HG03457 (cell line): ENCODE measurements around the gene TGFBR1.

Experiments
- ATAC-seq: cut with Tn5 transposase; IDR thresholded peaks from one replicate; pipeline ENCODE4 v1.9.1; 2021; ENCODE audit warnings: moderate number of reproducible peaks; ENCODE audit not compliant: unreplicated experiment

The TGFBR1 gene

DNA sequence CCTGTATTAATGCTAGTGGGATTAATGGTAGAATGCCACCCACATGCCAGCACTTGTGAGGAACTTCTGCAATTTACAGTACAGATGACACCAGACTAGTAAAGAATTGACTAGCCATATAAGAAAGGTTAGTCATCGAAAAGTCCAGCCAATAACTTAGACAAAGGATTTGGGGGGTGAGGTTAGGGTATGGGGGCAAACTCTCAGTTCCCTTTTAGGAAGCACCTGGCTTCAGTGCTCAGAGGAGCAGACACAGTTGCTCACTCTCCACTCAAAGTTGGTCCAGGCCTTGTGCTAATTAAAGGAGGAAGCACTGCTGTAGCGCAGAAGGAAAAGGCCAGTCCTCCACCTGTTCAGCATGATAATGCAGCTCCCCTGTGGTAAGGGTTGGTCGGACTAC is 25.2 kb downstream of the TGFBR1 start:
- no peak for ATAC-seq

DNA sequence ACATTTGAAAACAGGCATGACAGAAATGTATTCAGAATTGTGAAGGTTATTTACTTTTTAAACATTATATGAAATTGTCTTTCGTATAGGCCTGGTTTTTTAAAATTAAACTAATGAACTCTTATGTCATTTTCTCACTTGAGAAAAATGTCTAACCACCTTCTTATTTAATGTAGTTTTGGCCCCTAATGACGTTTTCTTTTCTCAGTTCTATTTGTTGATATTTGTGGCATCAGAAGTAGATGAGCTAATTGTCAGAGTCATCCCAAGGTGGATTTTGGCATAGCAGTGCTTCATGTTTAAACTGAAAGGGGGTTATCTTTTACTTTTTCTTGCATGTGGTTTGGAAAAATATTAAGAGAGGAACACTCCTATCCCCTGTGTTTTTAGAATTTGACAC is 28.2 kb downstream of the TGFBR1 start:
- ATAC-seq: no peak

DNA sequence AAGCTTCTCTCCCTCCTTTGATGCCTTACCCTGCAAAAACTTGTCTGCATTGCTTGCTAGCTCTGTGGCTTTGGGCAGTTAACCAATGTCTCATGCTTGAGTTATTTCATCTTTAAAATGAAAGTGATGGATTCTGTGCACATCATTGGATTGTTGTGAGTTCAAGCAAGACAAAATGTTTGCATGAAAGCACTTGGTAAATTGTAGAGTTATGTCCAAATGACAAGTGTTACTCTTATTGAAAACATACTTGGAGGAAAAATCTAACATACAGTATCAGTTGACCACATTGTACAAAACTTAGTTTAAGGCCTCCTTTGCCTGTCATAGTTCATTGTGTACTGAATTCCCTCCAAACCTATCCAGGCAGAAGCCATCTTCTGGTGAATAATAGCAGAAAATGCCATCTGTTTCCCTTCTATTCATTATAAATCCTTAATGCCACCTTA is 30.0 kb downstream of the TGFBR1 start:
- no peak for ATAC-seq

DNA sequence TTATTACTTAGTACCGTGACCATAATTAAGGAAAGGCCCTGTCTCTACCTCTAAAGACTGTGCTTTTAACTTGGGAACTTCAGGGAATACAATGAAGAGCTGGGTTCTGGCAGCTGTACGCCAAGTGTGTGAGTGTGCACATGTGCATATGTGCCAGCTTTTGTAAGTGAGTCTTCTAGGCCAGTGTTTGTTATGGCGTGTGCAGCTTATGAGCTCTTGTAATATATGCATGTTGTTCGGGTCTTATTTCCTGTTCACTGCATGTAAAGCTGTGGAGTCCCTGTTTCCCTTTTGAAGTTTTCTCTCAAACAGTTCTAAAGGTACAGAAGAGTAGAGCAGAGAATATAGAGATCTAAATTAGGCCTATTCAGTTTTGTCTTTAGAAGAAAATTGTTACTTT is 30.5 kb downstream of the TGFBR1 start:
- no peak for ATAC-seq

DNA sequence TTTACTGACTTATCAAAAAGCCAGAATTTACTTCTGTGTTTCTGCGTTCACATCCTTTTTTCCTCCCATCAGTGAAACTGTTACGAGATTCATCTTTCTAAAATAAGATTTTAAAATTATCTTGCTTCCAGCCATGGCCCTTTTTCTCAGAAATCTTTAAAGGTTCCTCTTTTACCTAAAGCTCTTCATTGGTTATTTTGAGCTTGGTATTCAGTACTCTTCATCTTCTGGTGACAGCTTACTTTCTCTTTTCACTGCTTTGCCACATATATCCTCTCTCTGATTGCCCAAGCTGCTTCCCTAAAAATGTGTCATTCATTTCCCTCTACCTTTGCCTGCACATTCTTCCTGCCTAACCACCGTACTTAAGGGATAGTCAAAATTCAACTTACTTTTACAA is 32.3 kb downstream of the TGFBR1 start:
- no peak for ATAC-seq

DNA sequence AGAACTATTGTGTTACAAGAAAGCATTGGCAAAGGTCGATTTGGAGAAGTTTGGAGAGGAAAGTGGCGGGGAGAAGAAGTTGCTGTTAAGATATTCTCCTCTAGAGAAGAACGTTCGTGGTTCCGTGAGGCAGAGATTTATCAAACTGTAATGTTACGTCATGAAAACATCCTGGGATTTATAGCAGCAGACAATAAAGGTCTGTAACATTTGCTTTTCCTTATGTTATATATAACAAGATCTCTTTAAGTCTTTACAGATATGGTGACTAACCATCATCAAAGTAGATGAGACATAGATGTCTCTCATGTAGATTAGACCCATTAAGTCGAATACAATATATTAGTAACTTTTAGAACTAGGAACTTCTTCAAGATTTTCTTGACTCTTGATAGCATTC is 33.0 kb downstream of the TGFBR1 start:
- no peak for ATAC-seq

DNA sequence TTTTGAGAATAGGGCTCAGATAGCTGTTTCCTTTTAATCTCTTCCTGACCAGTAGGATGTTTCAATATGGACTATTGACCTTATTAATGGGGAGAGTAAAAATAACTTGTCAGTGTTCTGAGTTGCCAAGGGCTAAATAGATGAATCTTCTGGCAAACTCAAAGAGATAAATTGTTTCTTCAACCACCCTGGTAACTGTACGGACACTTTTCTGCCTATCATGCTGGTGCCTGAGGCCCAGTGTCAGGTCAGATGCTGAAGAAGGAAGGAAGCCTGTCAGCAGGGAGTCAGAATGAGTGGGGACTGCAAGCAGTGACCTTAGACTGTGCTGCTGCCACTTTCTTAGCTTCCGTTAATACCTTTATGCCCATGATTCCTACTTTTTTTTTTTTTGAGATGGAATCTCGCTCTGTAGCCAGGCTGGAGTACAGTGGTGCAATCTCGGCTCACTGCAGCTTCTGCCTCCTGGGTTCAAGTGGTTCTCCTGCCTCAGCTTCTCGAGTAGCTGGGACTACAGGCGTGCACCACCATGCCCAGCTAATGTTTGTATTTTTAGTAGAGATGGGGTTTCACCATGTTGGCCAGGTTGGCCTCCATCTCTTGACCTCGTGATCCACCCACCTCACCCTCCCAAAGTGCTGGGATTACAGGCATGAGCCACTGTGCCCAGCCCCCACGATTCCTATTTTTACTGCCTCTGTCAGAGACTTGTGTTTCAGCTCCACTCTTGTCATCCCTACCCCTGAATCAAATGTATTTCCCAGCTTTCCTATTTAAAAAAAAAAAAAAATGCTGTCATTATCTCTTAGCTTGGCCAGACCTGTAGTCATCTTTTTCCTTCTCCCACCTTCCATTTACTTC is 33.7 kb downstream of the TGFBR1 start:
- no peak for ATAC-seq

DNA sequence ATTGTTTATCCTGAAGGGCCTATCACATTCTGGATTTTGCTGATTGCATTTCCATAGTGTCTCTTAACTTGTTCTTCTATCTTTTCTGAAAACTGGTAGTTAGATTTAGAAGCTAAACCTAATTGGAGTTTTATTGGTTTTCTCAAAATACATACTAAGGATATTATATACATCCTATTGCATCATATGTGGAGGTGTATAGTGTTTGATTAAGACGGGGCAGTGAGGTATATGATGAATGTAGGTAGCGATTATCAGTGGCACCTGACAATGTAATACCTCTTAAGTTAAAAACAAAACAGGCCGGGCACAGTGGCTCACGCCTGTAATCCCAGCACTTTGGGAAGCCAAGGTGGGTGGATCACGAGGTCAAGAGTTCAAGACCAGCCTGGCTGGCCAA is 35.0 kb downstream of the TGFBR1 start:
- ATAC-seq: no peak

DNA sequence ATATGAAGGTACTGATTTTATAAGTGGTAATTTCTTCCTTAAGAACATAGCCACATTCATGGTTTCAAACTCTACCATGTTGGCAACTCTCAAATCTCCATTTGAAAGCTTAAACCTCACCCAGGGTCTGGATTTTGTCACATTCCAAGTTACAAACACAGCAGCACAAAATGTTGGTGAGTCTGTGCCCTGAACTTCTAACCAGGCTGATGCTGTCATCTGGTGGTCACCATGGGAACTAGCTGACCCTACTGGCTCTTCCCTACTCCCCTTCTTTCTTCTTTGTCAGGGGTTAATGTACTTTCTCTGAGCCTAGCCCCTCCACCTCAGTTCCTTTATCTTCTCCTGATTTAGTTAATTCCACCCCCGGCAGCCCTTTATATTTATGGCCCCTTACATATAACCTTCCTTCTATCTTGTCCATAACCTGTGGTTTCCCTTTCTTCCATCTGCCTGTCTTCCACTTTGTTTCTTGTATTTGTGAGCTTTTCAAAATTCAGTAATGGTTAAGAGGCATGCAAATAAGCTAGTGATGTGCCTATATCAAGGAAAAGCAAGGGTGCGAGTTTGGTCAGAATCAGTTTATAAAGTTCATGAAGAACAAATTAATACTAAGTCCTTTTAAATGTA is 35.9 kb downstream of the TGFBR1 start:
- ATAC-seq: no peak

DNA sequence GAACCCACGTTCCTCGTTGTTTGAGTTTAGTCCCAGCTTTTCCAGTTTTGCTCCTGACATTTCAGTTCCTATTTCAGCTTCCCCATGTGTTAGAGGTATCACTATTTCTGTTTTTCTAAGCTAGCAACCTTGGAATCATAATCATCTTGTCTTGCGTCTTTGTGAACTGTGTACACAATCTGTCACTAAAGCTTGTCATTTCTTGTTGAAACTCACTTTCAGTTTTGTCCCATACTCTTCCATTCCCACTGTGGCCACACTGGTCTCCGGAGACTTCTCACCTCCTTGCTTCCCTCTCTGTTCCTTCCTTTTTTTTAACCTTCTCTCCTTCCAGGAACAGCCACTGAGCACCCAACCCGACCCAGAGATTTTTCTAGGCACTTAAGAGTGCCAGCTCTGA is 36.9 kb downstream of the TGFBR1 start:
- ATAC-seq: no peak

DNA sequence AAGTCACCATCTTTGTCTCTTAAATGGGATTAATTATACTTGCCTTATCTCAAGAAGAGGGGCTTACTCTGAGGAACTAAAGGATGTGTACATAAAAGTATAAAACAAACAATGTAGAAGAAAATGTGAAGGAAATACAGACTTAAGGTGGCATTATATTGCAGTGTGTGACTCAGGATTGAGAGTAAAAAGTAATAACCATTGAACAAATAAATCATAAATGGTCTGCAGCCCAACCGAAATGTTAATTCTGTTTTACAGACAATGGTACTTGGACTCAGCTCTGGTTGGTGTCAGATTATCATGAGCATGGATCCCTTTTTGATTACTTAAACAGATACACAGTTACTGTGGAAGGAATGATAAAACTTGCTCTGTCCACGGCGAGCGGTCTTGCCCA is 37.4 kb downstream of the TGFBR1 start:
- ATAC-seq: no peak

DNA sequence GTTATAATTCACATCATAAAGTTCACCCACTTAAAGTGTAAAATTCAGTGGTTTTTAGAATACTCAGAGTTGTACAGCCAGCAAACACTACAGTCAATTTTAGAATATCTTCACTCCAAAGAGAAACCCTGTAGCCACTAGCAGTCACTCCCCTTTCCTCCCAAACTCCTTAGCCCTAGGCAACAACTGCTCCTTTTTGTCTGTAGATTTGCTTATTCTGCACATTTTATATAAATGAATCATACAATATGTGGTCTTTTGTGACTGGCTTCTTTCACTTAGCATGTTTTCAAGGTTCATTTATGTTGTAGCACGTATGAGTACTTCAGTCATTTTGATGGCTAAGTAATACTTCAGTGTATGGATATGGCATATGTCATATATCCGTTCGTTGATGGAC is 38.7 kb downstream of the TGFBR1 start:
- ATAC-seq: no peak

DNA sequence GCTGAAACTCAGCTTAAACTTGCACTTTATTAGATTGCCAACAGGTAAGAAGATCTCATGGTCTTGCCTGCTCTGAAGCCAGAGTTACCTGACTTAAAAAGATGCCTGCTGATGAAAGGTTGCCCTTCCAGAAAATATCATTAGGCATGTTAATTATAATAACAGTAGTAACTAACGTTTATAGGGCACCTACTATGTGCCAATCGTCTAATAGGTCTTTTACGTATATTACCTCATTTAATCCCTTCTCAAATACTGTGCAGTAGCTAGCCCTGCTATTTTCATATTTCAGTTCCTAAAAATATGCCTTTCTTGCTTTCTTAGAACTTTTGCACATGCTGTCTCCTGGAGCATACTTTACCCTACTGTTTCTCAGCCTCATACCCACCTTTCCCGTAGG is 40.1 kb downstream of the TGFBR1 start:
- ATAC-seq: no peak

DNA sequence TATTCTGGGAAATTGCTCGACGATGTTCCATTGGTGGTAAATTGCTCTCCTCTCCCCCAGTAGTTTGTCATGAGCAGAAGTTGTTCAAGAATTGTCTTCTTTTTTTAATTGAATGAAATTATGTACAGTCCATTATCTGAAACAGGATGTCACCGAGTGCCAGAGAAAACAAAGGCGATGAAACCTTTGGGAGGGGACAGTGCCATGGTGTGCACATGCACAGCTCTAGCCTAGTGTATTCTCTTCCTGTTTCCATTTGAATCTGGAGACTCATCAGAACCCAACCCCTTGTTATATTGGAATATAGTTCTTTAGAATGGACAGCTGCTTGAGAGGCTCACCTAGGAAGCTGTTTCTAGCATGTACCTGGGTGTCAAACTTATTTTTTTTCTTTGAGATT is 41.7 kb downstream of the TGFBR1 start:
- no peak for ATAC-seq

DNA sequence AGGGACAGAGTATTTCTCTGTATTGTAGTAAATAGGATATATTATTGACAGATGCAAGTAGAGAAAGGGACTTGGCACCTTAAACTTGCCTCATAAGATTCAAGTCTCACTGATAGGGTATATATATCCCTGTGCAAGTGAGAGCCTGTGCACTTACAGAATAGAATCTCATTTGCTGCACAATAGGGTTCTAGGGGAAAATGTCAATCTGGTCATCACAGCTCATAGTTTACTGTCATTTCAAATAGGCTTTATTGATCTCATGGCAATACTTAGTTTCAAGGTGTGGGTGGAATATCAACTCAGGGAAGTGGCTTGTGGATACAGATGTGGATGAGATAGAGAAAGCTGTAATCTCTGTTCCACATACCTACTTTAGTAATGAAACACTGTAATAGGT is 42.3 kb downstream of the TGFBR1 start:
- no peak for ATAC-seq

DNA sequence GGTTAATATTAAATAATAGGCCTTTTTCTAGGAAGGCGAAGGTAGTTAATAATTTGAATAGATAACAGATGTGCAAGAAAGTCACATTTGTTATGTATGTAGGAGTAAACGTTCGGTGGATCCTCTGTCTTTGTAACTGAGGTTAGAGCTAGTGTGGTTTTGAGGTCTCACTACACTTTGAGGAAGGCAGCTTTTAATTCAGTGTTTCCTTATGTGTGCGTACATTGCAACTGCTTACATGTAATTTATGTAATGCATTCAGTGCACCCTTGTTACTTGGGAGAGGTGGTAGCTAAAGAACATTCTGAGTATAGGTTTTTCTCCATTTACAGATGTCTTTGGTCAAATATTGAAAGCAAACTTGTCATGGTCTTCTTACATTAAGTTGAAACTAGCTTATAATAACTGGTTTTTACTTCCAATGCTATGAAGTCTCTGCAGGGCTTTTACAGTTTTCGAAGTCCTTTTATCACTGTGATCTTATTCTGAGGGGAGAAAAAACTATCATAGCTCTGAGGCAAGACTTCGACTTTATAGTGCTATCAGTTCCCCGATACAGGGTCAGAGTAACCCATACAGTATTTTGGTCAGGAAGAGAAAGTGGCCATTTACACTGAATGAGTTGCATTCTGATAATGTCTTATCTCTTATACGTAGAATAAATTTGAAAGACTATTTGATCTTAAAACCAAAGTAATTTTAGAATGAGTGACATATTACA is 45.7 kb downstream of the TGFBR1 start:
- no peak for ATAC-seq

DNA sequence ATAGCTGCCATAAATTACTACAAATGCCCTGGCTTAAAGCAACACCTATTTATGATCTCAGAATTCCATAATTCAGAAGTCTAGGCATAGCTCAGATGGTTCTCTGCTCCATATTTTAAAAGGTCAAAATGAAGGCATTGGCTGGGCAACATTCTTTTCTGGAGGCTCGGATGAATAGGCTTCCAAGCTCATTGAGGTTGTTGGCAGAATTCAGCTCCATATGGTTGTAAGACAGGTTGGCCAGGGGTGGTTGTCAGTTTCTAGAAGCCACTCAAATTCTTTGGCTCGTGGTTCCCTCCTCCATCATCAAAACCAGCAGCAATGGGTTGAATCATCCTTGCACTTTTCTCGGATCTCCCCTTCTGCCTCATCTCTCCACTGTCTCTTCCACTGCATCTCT is 49.4 kb downstream of the TGFBR1 start:
- ATAC-seq: no peak

DNA sequence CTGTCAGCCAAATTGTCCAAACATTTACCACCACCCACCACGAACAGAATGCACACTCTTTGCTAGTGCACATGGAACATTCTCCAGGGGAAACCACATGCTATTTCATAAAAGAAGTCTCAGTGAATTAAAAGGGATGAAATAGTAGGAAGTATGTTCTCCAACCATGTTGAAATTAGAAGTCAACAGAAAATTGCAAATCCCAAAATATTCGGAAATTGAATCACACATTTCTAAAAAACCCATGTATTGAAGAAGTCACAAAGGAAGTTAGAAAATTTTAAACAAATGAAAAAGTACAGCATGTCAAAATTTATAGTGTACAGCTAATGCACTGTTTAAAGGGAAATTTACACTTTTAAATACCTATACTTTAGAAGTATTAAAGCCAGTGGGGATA is 50.8 kb downstream of the TGFBR1 start:
- ATAC-seq: no peak

DNA sequence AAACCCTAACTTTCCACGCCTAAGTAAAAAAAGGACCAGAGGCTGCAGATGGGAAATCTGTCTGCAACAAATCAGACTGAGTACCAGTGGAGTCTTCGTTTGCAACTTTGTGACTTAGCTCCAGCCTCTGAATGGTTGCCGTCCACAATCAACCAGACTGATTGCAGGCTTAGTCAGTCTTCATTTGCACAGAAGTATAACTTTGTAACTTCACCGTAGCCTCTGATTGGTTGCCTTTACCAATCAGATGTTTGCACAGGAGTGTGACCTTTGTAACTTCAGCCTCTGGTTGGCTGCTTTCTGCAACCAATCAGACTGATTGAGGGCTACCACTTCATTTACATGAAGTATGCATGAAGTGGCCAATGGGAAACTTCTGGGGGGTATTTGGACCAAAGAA is 53.7 kb downstream of the TGFBR1 start:
- ATAC-seq: no peak

DNA sequence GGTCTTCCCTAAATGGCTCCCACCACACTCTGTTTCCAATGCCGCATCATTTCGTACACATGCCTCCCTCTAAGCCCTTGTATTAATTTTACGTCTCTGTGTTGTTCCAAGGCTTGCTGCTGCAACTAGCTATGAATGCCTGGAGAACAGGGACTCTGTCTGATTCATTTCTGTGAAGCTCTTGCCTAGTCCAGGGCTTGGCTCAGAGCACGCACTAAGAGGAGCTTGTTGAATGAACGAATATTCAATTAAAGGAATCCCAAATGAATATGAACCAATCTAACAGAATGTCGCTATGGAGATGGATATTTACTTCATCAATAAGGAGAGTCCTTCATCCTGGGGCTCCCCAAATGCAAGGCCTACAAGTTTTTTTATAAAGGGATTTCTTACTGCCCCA is 55.3 kb downstream of the TGFBR1 start:
- ATAC-seq: no peak

DNA sequence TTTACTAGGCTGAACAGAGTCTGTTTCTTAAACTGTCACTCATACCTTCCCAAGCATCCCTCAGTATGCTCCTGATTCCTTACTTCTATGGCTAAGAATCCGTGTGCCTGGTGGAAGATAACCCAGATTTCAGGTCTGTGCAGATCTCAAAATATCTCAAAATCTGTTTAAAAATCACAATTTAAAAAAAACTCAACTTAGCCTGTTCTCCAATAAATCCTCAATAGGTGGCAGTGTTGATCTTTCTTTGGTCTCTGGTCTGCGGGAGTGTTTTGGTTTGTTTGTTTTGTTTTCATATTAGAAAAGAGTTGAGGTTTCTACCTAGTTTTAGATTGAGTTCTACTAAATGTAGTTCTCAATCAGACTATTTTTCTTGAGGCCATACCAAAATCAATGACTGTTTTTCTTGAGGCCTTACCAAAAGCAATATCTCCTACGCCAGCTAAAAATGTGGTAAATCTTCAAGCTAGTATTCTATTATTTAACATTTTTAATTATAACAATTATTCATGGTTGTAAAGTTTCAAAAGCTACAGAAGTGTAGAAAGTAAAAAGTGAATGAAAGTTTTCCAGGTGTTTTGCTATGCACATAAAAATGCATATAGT is 57.9 kb downstream of the TGFBR1 start:
- ATAC-seq: no peak

DNA sequence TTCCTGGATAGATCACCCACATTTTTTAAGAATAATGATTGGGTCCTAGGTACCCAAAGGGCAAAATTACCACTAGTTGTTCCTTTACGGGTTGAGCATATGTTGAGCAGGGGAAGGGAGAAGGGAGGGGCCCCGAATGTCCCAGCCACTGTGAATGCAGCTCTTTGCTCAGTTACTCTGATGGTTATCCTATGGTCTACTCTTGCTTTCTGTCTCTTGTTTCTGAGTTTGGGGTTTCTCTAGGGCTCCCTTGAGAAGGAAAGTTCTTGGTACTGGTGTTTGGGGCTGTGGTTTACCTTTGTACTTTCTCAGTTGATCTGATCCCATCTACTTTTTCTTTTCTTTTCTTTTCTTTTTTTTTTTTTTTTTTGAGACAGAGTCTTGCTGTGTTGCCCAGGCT is 61.2 kb downstream of the TGFBR1 start:
- no peak for ATAC-seq
